GM18519 (cell line): ENCODE results near the gene FOXE1.

Experiments used
- ATAC-seq: cut with Tn5 transposase; IDR thresholded peaks from one replicate; pipeline ENCODE4 v1.9.1; 2021; ENCODE audit warnings: mild to moderate bottlenecking, moderate library complexity; ENCODE audit not compliant: unreplicated experiment, low FRiP score

The FOXE1 gene

DNA sequence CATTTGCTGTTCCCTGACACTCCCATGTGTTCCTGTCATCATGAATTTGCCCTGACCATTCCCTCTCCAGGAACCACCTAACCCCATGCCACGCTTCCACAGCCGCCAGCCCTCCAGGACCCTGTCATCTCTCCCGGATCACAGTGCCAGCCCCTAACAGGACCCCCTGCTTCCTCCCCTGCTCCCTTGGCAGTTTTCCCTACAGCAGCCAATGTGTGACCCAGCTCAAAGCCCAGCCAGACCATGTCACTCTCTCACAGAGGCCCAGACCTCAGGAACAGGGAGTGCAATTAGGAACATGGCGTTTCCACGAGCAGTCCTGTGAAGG is 8.1 kb downstream of the FOXE1 start:
- ATAC-seq, result no peak

- no peak for ATAC-seq
These were observed 10.3 kb downstream of the FOXE1 start for GRCh38 chr9:97863314-97863713.

- no peak for ATAC-seq
These were observed 11.4 kb downstream of the FOXE1 start for GRCh38 chr9:97864396-97864795.

- no peak for ATAC-seq
These were observed 13.3 kb downstream of the FOXE1 start for GRCh38 chr9:97866300-97866699.

DNA sequence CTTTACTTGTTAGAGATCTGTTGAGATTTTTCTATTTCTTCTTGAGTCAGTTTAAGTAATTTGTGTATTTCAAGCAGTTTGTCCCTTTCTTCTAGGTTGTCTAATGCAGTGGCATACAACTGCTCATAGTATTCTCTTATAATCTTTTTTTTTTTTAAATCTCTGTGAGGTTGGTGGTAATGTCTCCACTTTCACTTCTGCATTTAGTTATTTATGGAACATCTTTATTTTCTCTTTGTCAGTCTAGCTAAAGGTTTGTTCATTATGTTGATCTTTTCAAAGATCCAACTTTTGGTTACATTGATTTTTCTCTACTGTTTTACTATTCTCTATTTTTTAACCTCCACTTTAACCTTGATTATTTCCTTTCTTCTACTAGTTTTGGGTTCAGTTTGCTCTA is 13.8 kb downstream of the FOXE1 start:
- peak; percentile 71 for ATAC-seq

DNA sequence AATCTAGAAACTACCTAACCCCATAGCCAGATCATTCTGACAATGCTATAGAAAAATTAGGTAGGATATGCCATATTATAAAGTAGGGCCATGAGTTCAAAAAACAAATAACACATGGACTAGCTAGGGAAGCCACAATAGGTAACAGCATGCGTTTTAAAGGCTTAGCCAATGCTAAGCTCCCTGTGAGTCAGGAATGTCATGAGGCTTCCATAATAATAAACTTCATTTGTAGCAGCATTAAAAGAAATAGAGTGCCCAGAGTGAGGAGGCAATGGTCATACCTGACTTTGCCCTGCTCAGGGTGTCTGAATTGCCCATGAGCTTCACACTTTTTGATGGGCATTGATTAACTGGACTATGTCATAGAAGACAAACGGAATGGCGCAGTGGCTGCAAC is 15.8 kb downstream of the FOXE1 start:
- no peak for ATAC-seq

GRCh38 chr9:97873425-97873824 is 20.4 kb downstream of the FOXE1 start:
- ATAC-seq, result no peak

GRCh38 chr9:97873882-97874281 is 20.9 kb downstream of the FOXE1 start:
- ATAC-seq, result no peak

DNA sequence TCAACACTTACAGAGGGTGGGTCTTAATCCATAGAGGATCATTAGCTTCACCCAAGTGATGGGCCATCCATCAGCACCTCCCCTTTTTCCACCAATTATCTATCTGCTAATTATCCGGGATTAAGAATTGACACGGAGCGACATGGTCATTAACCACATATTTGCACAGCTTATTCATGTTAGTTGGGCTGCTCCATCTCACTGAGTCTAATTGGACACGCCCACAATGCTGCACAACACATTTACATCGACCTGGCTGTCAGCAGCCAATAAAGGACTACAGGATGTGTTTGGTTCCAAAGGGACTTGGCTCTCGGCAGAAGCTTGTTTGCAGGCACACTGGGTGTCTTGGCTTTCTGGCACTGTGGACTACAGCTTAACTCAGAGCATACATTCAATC is 21.6 kb downstream of the FOXE1 start:
- no peak for ATAC-seq

DNA sequence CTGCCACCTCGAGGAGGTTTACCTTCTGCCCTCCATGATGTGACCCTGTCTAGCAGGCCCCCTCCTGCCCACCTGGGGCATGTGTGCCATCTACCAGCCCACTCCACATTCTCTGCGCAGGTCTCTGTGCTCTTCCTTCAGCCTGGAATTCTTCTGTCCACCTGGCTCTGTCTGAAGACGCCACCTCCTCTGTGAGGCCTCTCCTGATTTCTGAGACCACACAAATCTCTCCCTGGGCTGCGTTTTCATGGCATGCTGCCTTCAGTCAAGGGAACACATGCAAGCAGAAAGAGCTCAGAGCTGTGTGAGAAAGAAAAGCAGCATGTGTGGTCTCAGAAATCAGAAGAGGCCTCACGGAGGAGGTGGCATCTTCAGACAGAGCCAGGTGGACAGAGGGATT is 22.1 kb downstream of the FOXE1 start:
- ATAC-seq, result no peak

DNA sequence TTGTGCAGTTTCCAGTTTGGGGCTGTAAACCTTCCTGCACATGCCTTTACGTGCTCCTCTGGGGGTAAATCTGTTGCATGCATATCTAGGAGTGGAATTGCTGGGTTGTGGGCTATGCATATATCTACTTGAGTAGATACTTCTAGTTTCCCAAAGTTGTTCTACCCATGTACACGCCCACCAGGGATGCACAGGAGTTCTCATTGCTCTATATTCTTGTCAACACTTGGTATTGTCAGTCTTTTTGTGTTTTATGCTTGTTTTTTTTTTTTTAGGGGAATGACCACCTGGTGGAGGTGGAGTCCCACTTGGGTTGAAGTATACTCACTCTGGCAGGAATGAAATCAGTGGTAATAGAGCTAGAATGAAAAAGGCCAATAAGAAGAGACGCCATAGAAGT is 23.0 kb downstream of the FOXE1 start:
- ATAC-seq, result no peak

DNA sequence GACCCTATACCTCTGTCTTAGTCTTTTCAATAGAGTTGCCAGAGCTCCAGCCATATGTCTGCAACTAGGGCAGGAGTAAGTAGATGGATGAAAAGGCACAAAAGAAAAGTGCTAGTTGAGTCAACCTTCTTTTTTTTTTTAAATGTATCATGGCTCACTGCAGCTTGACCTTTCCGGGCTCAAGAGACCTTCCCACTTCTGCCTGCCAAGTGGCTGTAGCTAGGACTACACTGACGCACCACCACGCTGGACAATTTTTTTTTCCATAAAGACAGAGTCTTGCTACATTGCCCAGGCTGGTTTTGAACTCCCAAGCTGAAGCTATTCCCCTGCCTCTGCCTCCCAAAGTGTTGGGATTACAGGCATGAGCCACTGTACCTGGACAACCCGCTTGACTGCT is 27.3 kb downstream of the FOXE1 start:
- ATAC-seq, result no peak

- ATAC-seq, result no peak
These were observed 37.2 kb downstream of the FOXE1 start for GRCh38 chr9:97889941-97890887.

DNA sequence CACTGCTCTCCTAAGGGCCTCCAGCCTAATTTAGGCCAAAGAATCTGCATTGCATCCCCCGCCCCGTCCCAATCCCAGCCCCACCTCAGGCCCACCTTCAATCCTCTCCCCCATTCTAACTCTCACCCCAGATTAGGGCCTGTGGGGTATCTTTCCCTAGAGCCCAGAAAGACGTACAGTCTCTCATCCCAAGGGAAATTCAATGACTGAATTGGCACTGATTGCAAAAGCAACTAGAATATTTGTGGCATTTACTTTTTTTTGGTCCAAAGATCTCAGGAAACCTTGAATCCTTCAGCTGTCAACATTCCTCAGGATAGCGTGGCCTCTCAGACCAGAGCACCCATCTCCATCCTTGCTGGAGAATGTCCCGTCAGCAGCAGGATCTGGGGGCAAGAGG is 38.7 kb downstream of the FOXE1 start:
- ATAC-seq, result no peak

- no peak for ATAC-seq
These were observed 39.4 kb downstream of the FOXE1 start for GRCh38 chr9:97892421-97892820.

- ATAC-seq, result no peak
These were observed 42.2 kb downstream of the FOXE1 start for GRCh38 chr9:97895211-97895610.

GRCh38 chr9:97895695-97896332 is 42.8 kb downstream of the FOXE1 start:
- ATAC-seq, result no peak

- no peak for ATAC-seq
These were observed 47.2 kb downstream of the FOXE1 start for GRCh38 chr9:97900103-97900737.

DNA sequence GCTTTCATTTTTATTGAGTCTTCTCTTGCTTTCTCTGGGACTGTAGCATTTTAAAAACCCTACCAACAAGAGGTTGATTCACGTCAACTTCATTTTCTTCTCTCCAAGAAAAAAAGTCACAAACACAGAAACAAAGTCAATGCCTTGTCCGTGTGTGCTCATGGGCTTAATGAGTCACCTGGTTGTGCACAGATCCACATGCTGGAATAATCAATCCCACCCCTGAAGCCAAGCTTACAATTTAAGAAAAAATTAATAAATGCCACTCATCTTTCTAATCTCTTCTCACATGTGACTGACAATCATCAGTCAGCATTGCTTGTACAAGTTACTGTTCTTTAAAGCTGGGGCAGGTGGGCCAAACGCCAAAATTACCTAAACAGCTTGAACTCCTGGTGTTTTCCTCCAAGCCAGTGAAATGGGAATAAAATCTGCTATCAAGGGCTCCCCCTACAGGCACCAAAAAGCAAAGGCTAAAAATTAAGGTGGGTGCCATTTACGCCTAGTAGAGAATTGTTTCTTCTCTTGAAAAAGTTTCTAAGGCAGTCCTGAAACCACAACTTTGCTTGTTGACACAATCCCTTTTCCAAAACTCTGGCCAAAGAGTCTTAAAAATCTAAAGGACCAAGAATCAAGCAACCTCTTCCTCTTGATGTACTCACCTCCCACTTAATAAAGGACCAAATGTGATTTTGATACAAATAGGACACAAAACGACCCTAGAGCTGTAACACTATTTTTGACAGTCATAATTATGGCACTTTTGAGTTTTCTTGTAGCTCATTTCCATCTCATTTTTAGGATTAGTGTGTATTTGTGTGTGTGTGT is 47.9 kb downstream of the FOXE1 start:
- no peak for ATAC-seq

GRCh38 chr9:97903177-97903576 is 50.2 kb downstream of the FOXE1 start:
- no peak for ATAC-seq

- ATAC-seq, result no peak
These were observed 51.7 kb downstream of the FOXE1 start for GRCh38 chr9:97904725-97905124.
